ENCODE data around the gene SENP6.

The SENP6 gene

DNA sequence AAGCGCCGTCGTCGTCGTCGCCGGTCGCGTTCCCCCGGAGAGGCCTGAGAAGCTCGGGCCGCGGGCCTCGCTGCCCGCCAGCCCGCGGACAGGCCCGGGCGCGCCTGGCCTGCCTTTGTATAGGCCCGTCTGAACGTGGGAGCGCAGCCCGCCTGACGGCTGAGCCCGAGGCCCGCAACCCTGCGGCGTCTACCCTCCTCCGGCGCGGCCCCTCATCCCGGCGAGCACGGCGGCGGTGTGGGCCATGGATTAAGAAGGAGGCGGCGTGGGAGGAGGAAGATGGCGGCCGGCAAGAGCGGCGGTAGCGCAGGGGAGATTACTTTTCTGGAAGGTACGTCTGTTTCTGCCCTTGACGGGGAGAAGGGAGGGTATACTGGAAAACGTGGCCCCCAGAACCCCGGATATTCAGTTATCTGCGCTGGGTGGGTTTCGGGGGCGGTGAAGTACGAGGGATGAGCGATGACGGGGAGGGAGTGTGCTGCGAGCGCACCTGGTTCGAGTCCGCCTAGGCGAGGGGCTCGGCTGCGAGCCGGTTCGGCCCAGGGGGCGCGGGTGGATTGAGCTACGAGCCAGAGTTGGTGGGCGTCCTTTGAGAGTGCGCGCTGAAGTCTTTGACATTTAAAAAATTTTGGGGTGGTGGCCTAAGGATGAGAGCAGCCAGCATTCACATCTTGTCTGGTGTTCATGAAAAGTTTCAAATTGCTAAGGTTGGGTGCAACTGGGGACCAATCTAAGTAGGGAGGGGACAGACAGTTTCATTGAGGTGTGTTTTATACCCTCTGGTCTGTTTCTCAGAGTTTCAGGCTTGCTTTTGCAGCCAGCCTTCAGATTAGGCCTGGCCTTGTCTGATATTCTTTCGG lies 796 bp downstream of the SENP6 start:
- TF ChIP-seq CTCF (conservative IDR thresholded peaks at IDR 0.05) (no peak), ZFX (IDR thresholded peaks at IDR 0.05) (peak; percentile 100)
- peak overlapping the region; percentile 98 for H3K27ac ChIP-seq

DNA sequence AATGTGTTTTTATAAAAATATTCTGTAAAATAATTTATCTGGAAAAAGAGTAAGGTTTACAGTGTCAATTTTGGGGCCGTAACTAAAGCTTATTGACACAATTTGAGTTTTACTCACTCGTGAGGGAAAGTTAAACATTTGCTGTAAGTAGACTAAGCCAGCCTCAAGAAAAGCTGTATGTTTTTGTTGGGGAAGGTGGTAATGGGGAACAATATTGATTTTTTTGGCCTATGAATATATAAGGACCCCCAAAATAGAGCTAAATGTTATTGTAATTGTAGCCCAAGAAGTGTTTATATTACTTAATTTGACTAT lies 1.4 kb downstream of the SENP6 start:
- TF ChIP-seq ZFX (IDR thresholded peaks at IDR 0.05), result no peak
- TF ChIP-seq CTCF (conservative IDR thresholded peaks at IDR 0.05), result no peak
- H3K27ac ChIP-seq, result peak overlapping the region; percentile 98

- H3K27ac ChIP-seq, result no peak overlapping the region
Measured at GRCh38 chr6:75604294-75604693, 2.6 kb downstream of the SENP6 start.

DNA sequence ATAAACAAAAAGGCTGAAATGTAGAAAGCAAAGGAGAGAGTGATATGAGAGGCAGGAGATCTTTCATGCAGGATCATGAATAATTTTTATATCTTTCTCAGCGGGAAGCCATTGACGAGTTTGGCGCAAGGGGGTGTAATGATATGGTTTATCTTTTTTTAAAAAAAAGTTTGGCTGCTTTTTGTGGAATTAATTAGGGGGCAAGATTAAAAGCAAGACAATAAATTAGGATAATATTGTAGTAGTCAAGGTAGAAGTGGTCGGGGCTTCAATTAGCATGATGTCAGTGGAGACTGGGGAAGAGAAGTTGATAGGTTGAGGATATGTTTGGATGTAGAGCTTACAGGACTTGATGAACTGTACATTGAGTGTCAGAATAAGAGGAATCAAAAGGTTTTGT lies 4.0 kb downstream of the SENP6 start:
- no peak overlapping the region for H3K27ac ChIP-seq

More at GRCh38 chr6:75604294-75604693, 2.6 kb downstream of the SENP6 start:
- no peak for TF ChIP-seq ZFX (IDR thresholded peaks at IDR 0.05)

GRCh38 chr6:75608304-75608703 lies 6.6 kb downstream of the SENP6 start:
- TF ChIP-seq CTCF (conservative IDR thresholded peaks at IDR 0.05), result no peak
- no peak for TF ChIP-seq ZFX (IDR thresholded peaks at IDR 0.05)
- H3K27ac ChIP-seq, result no peak overlapping the region

More for the DNA sequence above, 4.0 kb downstream of the SENP6 start:
- TF ChIP-seq CTCF (conservative IDR thresholded peaks at IDR 0.05), result no peak
- TF ChIP-seq ZFX (IDR thresholded peaks at IDR 0.05), result no peak

DNA sequence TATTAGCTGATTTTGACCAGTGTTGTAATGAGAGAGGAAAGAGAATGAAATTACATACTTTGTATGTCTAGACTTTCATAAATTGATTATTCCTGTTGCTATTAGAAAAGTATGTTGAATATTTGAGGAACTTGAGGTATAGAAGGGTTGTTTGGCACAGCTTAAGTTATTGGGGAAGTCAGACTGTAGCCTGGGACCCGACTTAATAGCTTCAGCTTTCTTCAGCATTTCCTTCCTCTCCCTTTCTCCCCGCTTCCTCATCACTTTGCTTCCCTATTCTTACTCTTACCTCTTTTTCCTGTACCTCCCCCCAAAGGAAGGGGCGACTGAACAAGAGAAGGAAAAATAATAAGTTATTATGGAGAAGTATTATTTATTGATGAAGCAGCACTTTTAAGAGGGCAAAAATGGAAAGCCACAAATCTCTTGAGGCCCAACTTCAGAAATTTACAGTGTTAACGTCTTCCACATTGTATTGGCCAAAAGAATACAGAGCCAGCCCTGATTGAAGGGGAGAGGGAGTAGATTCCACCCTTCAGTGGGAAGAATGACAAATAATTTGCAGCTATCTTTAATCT lies 7.4 kb downstream of the SENP6 start:
- no peak for TF ChIP-seq CTCF (conservative IDR thresholded peaks at IDR 0.05)
- no peak for TF ChIP-seq ZFX (IDR thresholded peaks at IDR 0.05)
- H3K27ac ChIP-seq, result no peak overlapping the region

DNA sequence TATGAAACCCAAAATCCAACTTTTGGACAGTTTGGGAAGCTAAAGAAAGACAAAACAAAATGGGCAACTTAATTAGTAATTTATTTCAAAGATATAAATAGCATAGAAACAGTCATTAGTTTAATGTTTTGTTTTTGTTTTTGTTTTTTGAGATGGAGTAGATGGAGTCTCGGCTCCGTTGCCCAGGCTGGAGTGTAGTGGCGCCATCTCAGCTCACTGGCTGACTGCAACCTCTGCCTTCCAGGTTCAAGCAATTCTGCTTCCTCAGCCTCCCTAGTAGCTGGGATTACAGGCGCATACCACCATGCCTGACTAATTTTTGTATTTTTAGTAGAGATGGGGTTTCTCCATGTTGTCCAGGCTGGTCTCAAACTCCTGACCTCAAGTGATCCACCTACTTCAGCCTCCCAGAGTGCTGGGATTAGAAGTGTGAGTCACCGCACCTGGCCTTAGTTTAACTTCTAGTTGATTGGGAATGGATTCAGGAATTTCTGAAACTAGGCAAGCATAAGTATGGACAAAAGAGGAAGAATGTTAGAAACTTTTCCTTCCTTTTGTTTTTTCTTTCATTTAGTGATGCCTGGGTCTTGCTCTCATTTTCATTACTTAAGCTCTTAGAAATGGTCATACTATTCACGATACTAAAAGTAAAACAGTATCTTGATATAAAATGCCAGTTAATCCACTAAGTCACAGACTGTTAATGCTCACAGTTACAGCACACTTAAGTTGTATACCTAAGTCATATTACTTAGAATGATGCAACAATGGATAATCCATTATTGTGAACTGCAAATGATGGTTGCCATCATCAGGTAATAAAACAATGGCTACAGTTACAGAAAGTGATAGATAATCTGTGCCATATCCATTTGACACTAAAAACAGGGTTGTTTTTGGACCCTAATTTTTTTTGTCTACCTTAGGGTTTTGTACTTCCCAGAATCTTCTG lies 8.2 kb downstream of the SENP6 start:
- no peak for TF ChIP-seq ZFX (IDR thresholded peaks at IDR 0.05)
- H3K27ac ChIP-seq, result no peak overlapping the region
